Epithelial cell of esophagus (primary cell): Measurements from ENCODE around the gene CCDC78.

Experiments used
- DNase-seq: peaks from one replicate; pipeline ENCODE4 v3.0.0; 2010; ENCODE audit warnings: low read depth
- H3K4me3 ChIP-seq: 2 replicates; pipeline ENCODE4 v1.5.1; 2011; ENCODE audit warnings: mild to moderate bottlenecking, low read length, control low read depth
- CTCF ChIP-seq: IDR thresholded peaks from 2 replicates; pipeline ENCODE4 v1.5.1; 2011; ENCODE audit warnings: low read depth, mild to moderate bottlenecking, low read length, control low read depth, inconsistent platforms; ENCODE audit not compliant: insufficient read depth; ENCODE audit errors: missing control alignments

Gene CCDC78

DNA sequence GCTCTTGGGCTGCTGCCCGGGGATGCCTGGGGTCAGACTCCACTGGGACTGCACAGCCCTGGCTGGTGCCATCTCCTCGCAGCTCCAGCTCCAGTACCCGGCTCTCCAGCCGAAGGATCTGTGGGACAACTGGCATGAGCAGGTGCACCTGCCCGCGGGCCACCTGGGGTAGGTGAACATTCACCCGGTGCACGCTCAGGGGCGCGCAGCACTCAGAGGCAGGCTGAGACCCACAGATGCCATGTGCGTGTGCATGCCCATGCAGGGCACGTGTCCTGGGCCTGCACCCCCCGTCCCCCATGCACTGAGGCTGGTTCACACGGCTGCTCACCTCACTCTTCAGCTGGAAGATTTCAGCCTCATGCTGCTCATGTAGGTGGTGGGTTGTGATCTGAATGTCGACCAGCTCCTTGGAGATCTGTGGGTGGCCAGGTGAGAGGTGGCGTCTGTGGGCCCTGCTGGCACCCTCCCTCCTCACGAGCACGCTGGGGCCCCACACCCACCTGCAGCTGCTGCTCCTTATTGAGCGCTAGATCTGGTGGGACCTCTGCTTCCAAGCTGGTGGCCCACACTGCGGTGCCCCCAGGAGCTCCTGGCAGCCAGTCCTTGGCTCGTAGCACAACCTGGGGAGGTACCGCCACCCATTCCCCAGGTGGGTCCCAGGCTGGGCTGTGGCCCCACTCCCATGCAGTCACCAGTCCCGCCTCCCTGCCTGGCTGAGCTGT is 618 bp downstream of the CCDC78 start:
- TF ChIP-seq CTCF = no peak
- DNase-seq = no peak
- H3K4me3 ChIP-seq = no peak overlapping the region

GRCh38 chr16:725041-725376 is 1.2 kb downstream of the CCDC78 start:
- DNase-seq = no peak
- no peak overlapping the region for H3K4me3 ChIP-seq
- TF ChIP-seq CTCF = no peak

DNA sequence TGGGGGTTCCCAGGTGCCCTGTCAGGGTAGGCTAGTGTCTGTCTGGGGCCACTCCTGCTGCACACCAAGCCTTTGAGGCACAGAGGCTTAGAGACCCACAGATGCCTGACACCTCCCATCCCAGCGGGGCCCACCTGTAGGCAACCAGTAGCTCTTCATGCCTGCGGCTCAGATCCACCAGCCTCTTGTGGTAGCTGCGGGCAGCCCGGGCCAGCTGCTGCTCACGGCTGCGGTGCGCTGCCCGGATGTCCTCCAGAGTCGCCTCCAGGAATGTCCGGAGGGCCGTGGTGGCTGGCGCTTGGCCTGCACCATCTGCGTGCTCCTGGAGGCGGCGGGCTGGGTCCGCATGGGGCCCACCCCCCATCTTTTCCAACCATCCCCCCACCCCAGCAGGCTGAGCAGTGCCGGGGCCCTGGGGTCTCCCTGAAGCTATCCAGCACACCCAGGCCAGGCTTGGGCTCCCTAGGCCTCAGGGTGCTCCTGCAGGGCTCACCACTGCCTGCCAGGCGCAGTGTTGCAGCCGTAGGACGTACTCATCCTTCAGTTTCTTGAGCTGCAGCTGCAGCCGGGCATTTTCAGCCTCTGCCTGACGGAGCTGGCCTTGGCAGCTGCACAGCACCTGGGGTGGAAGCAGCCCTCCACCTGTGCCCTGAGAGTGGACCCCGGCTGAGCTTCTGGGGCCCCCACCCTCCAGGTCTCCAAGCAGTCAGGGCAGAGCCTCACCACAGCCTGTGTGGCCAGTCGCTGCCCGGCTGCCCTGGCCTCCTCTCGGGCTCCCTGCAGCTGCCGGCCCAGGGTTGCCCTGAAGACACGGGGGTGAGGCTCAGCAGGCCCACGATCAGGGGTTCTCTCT is 1.8 kb downstream of the CCDC78 start:
- H3K4me3 ChIP-seq = no peak overlapping the region
- TF ChIP-seq CTCF = no peak
- no peak for DNase-seq

GRCh38 chr16:723695-724094 is 2.5 kb downstream of the CCDC78 start:
- no peak for TF ChIP-seq CTCF
- no peak overlapping the region for H3K4me3 ChIP-seq
- no peak for DNase-seq

GRCh38 chr16:722835-723633 is 3.2 kb downstream of the CCDC78 start:
- no peak for TF ChIP-seq CTCF

DNA sequence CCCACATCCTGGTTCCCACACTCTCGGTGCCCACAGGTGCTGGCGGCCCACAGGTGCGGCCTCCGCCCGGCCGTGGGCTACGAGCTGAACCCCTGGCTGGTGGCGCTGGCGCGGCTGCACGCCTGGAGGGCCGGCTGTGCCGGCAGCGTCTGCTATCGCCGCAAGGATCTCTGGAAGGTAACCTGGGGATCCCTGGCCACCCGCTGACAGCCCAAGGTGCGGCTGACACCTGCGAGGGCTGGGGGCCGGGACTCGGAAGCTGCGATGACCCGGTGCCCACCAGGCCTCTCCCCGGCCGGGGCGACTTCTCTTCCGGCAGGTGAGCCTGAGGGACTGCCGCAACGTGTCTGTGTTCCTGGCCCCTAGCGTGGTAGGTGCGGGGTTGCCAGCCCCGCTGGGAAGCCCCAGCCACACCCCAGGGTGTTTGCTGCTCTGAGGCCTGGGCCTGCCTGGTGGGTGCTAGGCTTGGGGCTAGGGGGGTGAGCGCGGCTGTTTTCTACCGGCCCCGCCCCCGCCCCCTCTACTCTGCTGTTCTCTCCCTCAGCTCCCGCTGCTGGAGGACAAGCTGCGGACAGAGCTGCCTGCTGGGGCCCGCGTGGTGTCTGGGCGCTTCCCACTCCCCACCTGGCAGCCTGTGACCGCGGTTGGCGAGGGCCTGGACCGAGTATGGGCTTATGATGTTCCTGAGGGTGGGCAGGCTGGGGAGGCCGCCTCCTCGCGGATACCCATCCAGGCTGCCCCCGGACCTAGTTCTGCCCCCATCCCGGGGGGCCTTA is 4.3 kb downstream of the CCDC78 start:
- no peak for DNase-seq
- TF ChIP-seq CTCF = no peak
- H3K4me3 ChIP-seq = peak overlapping the region; percentile 22

More at GRCh38 chr16:722835-723633, 3.2 kb downstream of the CCDC78 start:
- H3K4me3 ChIP-seq = no peak overlapping the region
- no peak for DNase-seq
